KMS-11 (cell line): ENCODE results near the gene TEAD1.

Experiments
- H2AFZ ChIP-seq: fragments of 200-600 bp; sonication (generic); 2 replicates; pipeline ENCODE4 v1.6.1; 2016; ENCODE audit warnings: antibody characterized with exemption, mixed run types, low read depth
- H3K27ac ChIP-seq: fragments of 200-600 bp; sonication (generic); 2 replicates; pipeline ENCODE4 v1.6.1; 2016; ENCODE audit warnings: mild to moderate bottlenecking, mixed run types
- H3K27me3 ChIP-seq: fragments of 200-600 bp; sonication (generic); 2 replicates; pipeline ENCODE4 v1.6.1; 2017; ENCODE audit warnings: mild to moderate bottlenecking, low read depth, mixed run types, moderate library complexity; ENCODE audit not compliant: insufficient read depth
- H3K36me3 ChIP-seq: fragments of 200-600 bp; sonication (generic); 2 replicates; pipeline ENCODE4 v1.6.1; 2017; ENCODE audit warnings: mild to moderate bottlenecking, mixed run types; ENCODE audit not compliant: insufficient read depth
- H3K4me1 ChIP-seq: fragments of 200-600 bp; sonication (generic); 2 replicates; pipeline ENCODE4 v1.6.1; 2016; ENCODE audit warnings: mild to moderate bottlenecking, low read depth, mixed run types; ENCODE audit not compliant: poor library complexity, severe bottlenecking
- H3K4me2 ChIP-seq: fragments of 200-600 bp; sonication (generic); 2 replicates; pipeline ENCODE4 v1.7.0; 2016; ENCODE audit warnings: mild to moderate bottlenecking, mixed run types
- H3K4me3 ChIP-seq: fragments of 200-600 bp; sonication (generic); IDR thresholded peaks from 2 replicates; pipeline ENCODE4 v1.6.1; 2017; ENCODE audit warnings: low read depth, low read length, mixed read lengths; ENCODE audit not compliant: insufficient read depth
- H3K79me2 ChIP-seq: fragments of 200-600 bp; sonication (generic); 2 replicates; pipeline ENCODE4 v1.6.1; 2016; ENCODE audit warnings: low read depth, mixed run types; ENCODE audit not compliant: insufficient read depth
- H3K9ac ChIP-seq: fragments of 200-600 bp; sonication (generic); 2 replicates; pipeline ENCODE4 v1.6.1; 2016; ENCODE audit warnings: mild to moderate bottlenecking, mixed run types
- H4K20me1 ChIP-seq: fragments of 200-600 bp; sonication (generic); 2 replicates; pipeline ENCODE4 v1.6.1; 2016; ENCODE audit warnings: mild to moderate bottlenecking, mixed run types; ENCODE audit not compliant: insufficient read depth
- CTCF ChIP-seq: fragments of 200-600 bp; sonication (generic); conservative IDR thresholded peaks from 2 replicates; pipeline ENCODE4 v1.6.1; 2017; ENCODE audit warnings: low read depth, mild to moderate bottlenecking, antibody characterized with exemption, low read length, moderate library complexity, mixed read lengths

Gene TEAD1

GRCh38 chr11:12628314-12628713, 45.9 kb upstream of the TEAD1 start:
- H3K36me3 ChIP-seq = no peaks in the 10 kb centered on the region
- no peak overlapping the region for H3K9ac ChIP-seq
- no peak overlapping the region for H3K4me2 ChIP-seq
- no peaks in the 10 kb centered on the region for H3K4me1 ChIP-seq
- H2AFZ ChIP-seq = no peak overlapping the region
- H4K20me1 ChIP-seq = no peaks in the 10 kb centered on the region
- no peaks in the 10 kb centered on the region for H3K79me2 ChIP-seq
- no peak overlapping the region for H3K27ac ChIP-seq
- no peak overlapping the region for H3K4me3 ChIP-seq
- no peaks in the 10 kb centered on the region for H3K27me3 ChIP-seq
- TF ChIP-seq CTCF = no peak

- Histone ChIP-seq H3K4me2 (no peak overlapping the region), H2AFZ (no peak overlapping the region), H3K36me3 (no peaks in the 10 kb centered on the region), H3K4me3 (no peak overlapping the region), H3K79me2 (no peaks in the 10 kb centered on the region), H3K27me3 (no peaks in the 10 kb centered on the region), H3K9ac (no peak overlapping the region), H4K20me1 (no peaks in the 10 kb centered on the region), H3K4me1 (no peaks in the 10 kb centered on the region), H3K27ac (no peak overlapping the region)
- no peak for TF ChIP-seq CTCF
Measured at GRCh38 chr11:12629601-12630313, 44.5 kb upstream of the TEAD1 start.

GRCh38 chr11:12631651-12632050, 42.6 kb upstream of the TEAD1 start:
- H2AFZ ChIP-seq = no peak overlapping the region
- H3K4me3 ChIP-seq = no peak overlapping the region
- H3K27me3 ChIP-seq = no peaks in the 10 kb centered on the region
- H3K9ac ChIP-seq = no peak overlapping the region
- no peaks in the 10 kb centered on the region for H3K79me2 ChIP-seq
- TF ChIP-seq CTCF = no peak
- no peak overlapping the region for H3K4me2 ChIP-seq
- H3K27ac ChIP-seq = no peak overlapping the region
- no peaks in the 10 kb centered on the region for H3K4me1 ChIP-seq
- no peaks in the 10 kb centered on the region for H4K20me1 ChIP-seq
- H3K36me3 ChIP-seq = no peaks in the 10 kb centered on the region

- no peak overlapping the region for H2AFZ ChIP-seq
- H3K36me3 ChIP-seq = no peaks in the 10 kb centered on the region
- H3K27me3 ChIP-seq = no peaks in the 10 kb centered on the region
- no peak overlapping the region for H3K9ac ChIP-seq
- no peak overlapping the region for H3K4me3 ChIP-seq
- H3K27ac ChIP-seq = no peak overlapping the region
- H3K4me2 ChIP-seq = no peak overlapping the region
- no peaks in the 10 kb centered on the region for H3K4me1 ChIP-seq
- H3K79me2 ChIP-seq = no peaks in the 10 kb centered on the region
- H4K20me1 ChIP-seq = no peaks in the 10 kb centered on the region
- no peak for TF ChIP-seq CTCF
Measured at GRCh38 chr11:12634329-12634728, 39.9 kb upstream of the TEAD1 start.
